ENCODE measurements around the gene NUP88.

GRCh38 chr17:5425826-5426225 is 6.4 kb upstream of the NUP88 start:
- TF ChIP-seq, protein P1, sequence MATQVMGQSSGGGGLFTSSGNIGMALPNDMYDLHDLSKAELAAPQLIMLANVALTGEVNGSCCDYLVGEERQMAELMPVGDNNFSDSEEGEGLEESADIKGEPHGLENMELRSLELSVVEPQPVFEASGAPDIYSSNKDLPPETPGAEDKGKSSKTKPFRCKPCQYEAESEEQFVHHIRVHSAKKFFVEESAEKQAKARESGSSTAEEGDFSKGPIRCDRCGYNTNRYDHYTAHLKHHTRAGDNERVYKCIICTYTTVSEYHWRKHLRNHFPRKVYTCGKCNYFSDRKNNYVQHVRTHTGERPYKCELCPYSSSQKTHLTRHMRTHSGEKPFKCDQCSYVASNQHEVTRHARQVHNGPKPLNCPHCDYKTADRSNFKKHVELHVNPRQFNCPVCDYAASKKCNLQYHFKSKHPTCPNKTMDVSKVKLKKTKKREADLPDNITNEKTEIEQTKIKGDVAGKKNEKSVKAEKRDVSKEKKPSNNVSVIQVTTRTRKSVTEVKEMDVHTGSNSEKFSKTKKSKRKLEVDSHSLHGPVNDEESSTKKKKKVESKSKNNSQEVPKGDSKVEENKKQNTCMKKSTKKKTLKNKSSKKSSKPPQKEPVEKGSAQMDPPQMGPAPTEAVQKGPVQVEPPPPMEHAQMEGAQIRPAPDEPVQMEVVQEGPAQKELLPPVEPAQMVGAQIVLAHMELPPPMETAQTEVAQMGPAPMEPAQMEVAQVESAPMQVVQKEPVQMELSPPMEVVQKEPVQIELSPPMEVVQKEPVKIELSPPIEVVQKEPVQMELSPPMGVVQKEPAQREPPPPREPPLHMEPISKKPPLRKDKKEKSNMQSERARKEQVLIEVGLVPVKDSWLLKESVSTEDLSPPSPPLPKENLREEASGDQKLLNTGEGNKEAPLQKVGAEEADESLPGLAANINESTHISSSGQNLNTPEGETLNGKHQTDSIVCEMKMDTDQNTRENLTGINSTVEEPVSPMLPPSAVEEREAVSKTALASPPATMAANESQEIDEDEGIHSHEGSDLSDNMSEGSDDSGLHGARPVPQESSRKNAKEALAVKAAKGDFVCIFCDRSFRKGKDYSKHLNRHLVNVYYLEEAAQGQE (IDR thresholded peaks at IDR 0.05; ENCODE audit: insufficient replicate concordance, low read depth): no peak
- TF ChIP-seq CTCF (IDR thresholded peaks at IDR 0.05; ENCODE audit: insufficient read depth, low read length): no peak
- no peak for TF ChIP-seq POLR2AphosphoS5 (IDR thresholded peaks at IDR 0.05; ENCODE audit: low read depth)
- TF ChIP-seq SPI1 (IDR thresholded peaks at IDR 0.05; ENCODE audit: borderline replicate concordance, low read depth): no peak

Measured in HL-60 (cell line).